Measurements from ENCODE around the gene AGAP5.

DNA sequence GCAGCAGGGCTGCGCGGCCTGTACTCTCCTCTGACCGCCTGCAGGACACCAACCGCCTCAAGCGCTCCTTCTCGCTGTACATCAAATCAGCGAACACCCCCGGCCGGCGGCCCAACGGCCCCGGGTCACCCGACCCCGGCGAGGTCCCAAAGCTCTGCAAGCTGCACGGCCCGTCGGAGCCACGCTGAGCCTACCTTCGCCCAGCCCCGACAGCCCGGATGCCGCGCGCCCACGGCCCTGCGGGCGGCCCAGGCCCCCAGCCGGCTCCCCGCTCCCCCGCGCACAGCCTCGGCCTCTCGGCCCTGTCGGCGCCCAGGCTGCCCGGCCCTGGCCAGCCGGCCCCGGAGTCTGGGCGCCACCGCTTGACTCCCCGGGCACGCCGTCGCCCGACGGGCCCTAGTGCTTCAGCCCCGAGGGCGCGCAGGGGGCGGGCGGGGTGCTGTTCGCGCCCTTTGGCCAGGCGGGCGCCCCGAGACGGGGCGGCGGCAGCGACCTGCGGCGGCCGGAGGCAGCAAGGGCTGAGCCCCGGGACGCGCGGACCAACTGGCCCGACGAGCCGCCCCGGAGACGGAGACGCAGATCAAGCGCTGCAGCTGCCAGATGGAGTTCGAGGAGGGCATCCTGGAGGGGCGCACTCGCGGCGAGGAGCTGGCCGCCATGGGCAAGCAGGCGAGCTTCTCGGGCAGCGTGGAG lies 35.2 kb upstream of the AGAP5 start:
- TF ChIP-seq, protein P1, sequence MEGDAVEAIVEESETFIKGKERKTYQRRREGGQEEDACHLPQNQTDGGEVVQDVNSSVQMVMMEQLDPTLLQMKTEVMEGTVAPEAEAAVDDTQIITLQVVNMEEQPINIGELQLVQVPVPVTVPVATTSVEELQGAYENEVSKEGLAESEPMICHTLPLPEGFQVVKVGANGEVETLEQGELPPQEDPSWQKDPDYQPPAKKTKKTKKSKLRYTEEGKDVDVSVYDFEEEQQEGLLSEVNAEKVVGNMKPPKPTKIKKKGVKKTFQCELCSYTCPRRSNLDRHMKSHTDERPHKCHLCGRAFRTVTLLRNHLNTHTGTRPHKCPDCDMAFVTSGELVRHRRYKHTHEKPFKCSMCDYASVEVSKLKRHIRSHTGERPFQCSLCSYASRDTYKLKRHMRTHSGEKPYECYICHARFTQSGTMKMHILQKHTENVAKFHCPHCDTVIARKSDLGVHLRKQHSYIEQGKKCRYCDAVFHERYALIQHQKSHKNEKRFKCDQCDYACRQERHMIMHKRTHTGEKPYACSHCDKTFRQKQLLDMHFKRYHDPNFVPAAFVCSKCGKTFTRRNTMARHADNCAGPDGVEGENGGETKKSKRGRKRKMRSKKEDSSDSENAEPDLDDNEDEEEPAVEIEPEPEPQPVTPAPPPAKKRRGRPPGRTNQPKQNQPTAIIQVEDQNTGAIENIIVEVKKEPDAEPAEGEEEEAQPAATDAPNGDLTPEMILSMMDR (IDR thresholded peaks at IDR 0.05) = no peak
- no peak for TF ChIP-seq POLR2A (IDR thresholded peaks at IDR 0.05)
